IMR-90 (cell line): ENCODE results near the gene C10orf67. TPM values are rescaled to one million over a fixed set of nuclear protein-coding genes. Genes with fewer than 3 reads are reported as not detected.

Source experiments
- ATAC-seq: fragments of 200-7000 bp; cut with Tn5 transposase; 2 replicates; pipeline ENCODE4 v1.9.1; 2020; ENCODE audit warnings: low read depth, mild to moderate bottlenecking, moderate library complexity
- BruUV-seq: library from RNA; stranded (reverse); fragments of 400-500 nt; replicated peaks from 2 replicates; lab custom pipeline; 2021; lab: Mats Ljungman, UMichigan
- CTCF ChIA-PET: fragments of 300-600 bp; formaldehyde crosslinking; extraction: SDS; loops from one replicate; lab custom pipeline; 2021; ENCODE audit warnings: antibody characterized with exemption; lab: Yijun Ruan, JAX
- POLR2A ChIA-PET: fragments of 300-600 bp; sonication (Branson Sonifier 250); formaldehyde crosslinking; loops from one replicate; lab custom pipeline; 2022; ENCODE audit warnings: antibody characterized with exemption; ENCODE audit not compliant: unreplicated experiment; lab: Charles Lee
- DNase-seq: peaks from one replicate; pipeline ENCODE4 v3.0.0; 2013
- H2AFZ ChIP-seq: replicated peaks from 2 replicates; pipeline ENCODE3; 2013; ENCODE audit warnings: low read length, mild to moderate bottlenecking; ENCODE audit not compliant: poor library complexity
- H2AK5ac ChIP-seq: 2 replicates; pipeline ENCODE4 v1.6.1; 2013; ENCODE audit warnings: low read depth, low read length, inconsistent platforms
- H2AK9ac ChIP-seq: replicated peaks from 2 replicates; pipeline ENCODE3; 2013; ENCODE audit warnings: mild to moderate bottlenecking, low read depth, low read length, moderate library complexity; ENCODE audit not compliant: poor library complexity
- H2BK120ac ChIP-seq: 2 replicates; pipeline ENCODE4 v1.6.1; 2013; ENCODE audit warnings: low read depth, low read length, inconsistent platforms
- H2BK15ac ChIP-seq: 3 replicates; pipeline ENCODE4 v1.6.1; 2013; ENCODE audit warnings: low read depth, low read length, inconsistent platforms
- H2BK20ac ChIP-seq: 2 replicates; pipeline ENCODE4 v1.6.1; 2013; ENCODE audit warnings: low read depth, mild to moderate bottlenecking, inconsistent platforms, low read length, moderate library complexity
- H2BK5ac ChIP-seq: 2 replicates; pipeline ENCODE4 v1.6.1; 2013; ENCODE audit warnings: mild to moderate bottlenecking, low read depth, low read length, inconsistent platforms; ENCODE audit not compliant: poor library complexity, severe bottlenecking
- H3K14ac ChIP-seq: replicated peaks from 2 replicates; pipeline ENCODE4 v1.6.1; 2013; ENCODE audit warnings: low read depth, low read length, inconsistent platforms
- H3K18ac ChIP-seq: 2 replicates; pipeline ENCODE4 v1.6.1; 2013; ENCODE audit warnings: low read depth, low read length, control low read depth
- H3K23ac ChIP-seq: 2 replicates; pipeline ENCODE4 v1.6.1; 2013; ENCODE audit warnings: low read depth, low read length, inconsistent platforms
- H3K27ac ChIP-seq: 2 replicates; pipeline ENCODE4 v1.5.1; 2013; ENCODE audit warnings: mild to moderate bottlenecking, control low read depth, low read length; ENCODE audit not compliant: insufficient read depth
- H3K27me3 ChIP-seq: 2 replicates; pipeline ENCODE4 v1.6.1; 2013; ENCODE audit warnings: low read length; ENCODE audit not compliant: control insufficient read depth, insufficient read depth
- H3K36me3 ChIP-seq: 2 replicates; pipeline ENCODE4 v1.6.1; 2013; ENCODE audit warnings: low read length, mixed read lengths; ENCODE audit not compliant: control insufficient read depth, insufficient read depth
- H3K4ac ChIP-seq: 2 replicates; pipeline ENCODE4 v1.6.1; 2013; ENCODE audit warnings: low read depth, low read length, inconsistent platforms
- H3K4me1 ChIP-seq: 2 replicates; pipeline ENCODE4 v1.6.1; 2013; ENCODE audit warnings: low read length, mixed read lengths; ENCODE audit not compliant: control insufficient read depth, insufficient read depth
- H3K4me2 ChIP-seq: 2 replicates; pipeline ENCODE4 v1.6.1; 2013; ENCODE audit warnings: low read depth, mild to moderate bottlenecking, control low read depth, low read length, moderate library complexity
- H3K4me3 ChIP-seq: 2 replicates; pipeline ENCODE4 v1.5.1; 2013; ENCODE audit warnings: low read depth, mild to moderate bottlenecking, control low read depth, low read length, moderate library complexity; ENCODE audit not compliant: insufficient read depth
- H3K56ac ChIP-seq: 2 replicates; pipeline ENCODE4 v1.6.1; 2013; ENCODE audit warnings: low read length, inconsistent platforms; ENCODE audit not compliant: insufficient read depth; ENCODE audit errors: extremely low read depth
- H3K79me1 ChIP-seq, 2 experiments: 2 replicates each; pipeline ENCODE4 v1.6.1; 2013; ENCODE audit warnings: low read length in 2 of 2, inconsistent platforms in 1 of 2, low read depth in 1 of 2
- H3K9ac ChIP-seq: 2 replicates; pipeline ENCODE4 v1.6.1; 2013; ENCODE audit warnings: low read depth, low read length, control low read depth
- H3K9me1 ChIP-seq: 2 replicates; pipeline ENCODE4 v1.6.1; 2013; ENCODE audit warnings: low read length, inconsistent platforms; ENCODE audit not compliant: insufficient read depth
- H3K9me3 ChIP-seq: 2 replicates; pipeline ENCODE4 v1.6.1; 2013; ENCODE audit warnings: low read length; ENCODE audit not compliant: control insufficient read depth, insufficient read depth
- H4K20me1 ChIP-seq: 2 replicates; pipeline ENCODE4 v1.6.1; 2013; ENCODE audit warnings: low read length, inconsistent platforms; ENCODE audit not compliant: insufficient read depth
- H4K5ac ChIP-seq: 2 replicates; pipeline ENCODE4 v1.6.1; 2013; ENCODE audit warnings: mild to moderate bottlenecking, low read depth, low read length, control low read depth
- H4K8ac ChIP-seq, 2 experiments: 2 replicates each; pipeline ENCODE4 v1.6.1; 2013; ENCODE audit warnings: low read depth in 2 of 2, low read length in 2 of 2, control low read depth in 1 of 2, inconsistent platforms in 1 of 2
- H4K91ac ChIP-seq: 2 replicates; pipeline ENCODE4 v1.6.1; 2013; ENCODE audit warnings: low read depth, low read length, inconsistent platforms; ENCODE audit not compliant: insufficient read depth
- CEBPB ChIP-seq: IDR thresholded peaks from 2 replicates; pipeline ENCODE4 v1.6.1; 2012; ENCODE audit warnings: low read depth, low read length, improper control_type of control experiment
- FOS ChIP-seq: fragments of 150-350 bp; IDR thresholded peaks from 2 replicates; pipeline ENCODE4 v1.6.1; 2016; ENCODE audit warnings: low read depth, low read length
- MAFK ChIP-seq: IDR thresholded peaks from 2 replicates; pipeline ENCODE4 v1.6.1; 2012; ENCODE audit warnings: low read depth, low read length, improper control_type of control experiment
- MAZ ChIP-seq: IDR thresholded peaks from 2 replicates; pipeline ENCODE4 v1.6.1; 2012; ENCODE audit warnings: low read depth, mild to moderate bottlenecking, low read length, improper control_type of control experiment, moderate library complexity, borderline replicate concordance
- NFE2L2 ChIP-seq: fragments of 150-350 bp; IDR thresholded peaks from 2 replicates; pipeline ENCODE4 v1.6.1; 2016; ENCODE audit warnings: low read depth, mild to moderate bottlenecking, low read length
- POLR2A ChIP-seq: IDR thresholded peaks from 2 replicates; pipeline ENCODE4 v1.6.1; 2012; ENCODE audit warnings: mild to moderate bottlenecking, low read depth, low read length
- RAD21 ChIP-seq: IDR thresholded peaks from 2 replicates; pipeline ENCODE4 v1.6.1; 2012; ENCODE audit warnings: low read length, improper control_type of control experiment
- RFX5 ChIP-seq: IDR thresholded peaks from 2 replicates; pipeline ENCODE4 v1.8.0; 2012; ENCODE audit warnings: low read depth, mild to moderate bottlenecking, low read length, moderate library complexity
- SMC3 ChIP-seq: fragments of 150-350 bp; IDR thresholded peaks from 2 replicates; pipeline ENCODE4 v1.6.1; 2016; ENCODE audit warnings: low read depth, mild to moderate bottlenecking, antibody characterized with exemption, low read length, moderate library complexity
- USF2 ChIP-seq: fragments of 150-350 bp; IDR thresholded peaks from 2 replicates; pipeline ENCODE4 v1.6.1; 2017; ENCODE audit warnings: mild to moderate bottlenecking, antibody characterized with exemption, low read length, low read depth
- WGBS, 2 experiments: methylation state at CpG; one replicate each; pipeline versions ENCODE4 v1.1.5 to v1.1.7; 2013; ENCODE audit warnings: missing lambda C conversion rate in 2 of 2; ENCODE audit not compliant: insufficient read length in 1 of 2; ENCODE audit errors: extremely low coverage in 2 of 2; 5-methylcytosine and 5-hydroxymethylcytosine counted together
- dilution Hi-C: fragments of 300-500 bp; cut with HindIII; formaldehyde crosslinking; loops from one replicate; pipeline ENCODE4 v1.14.3; 2018; ENCODE audit warnings: low sequenced_read_pairs; ENCODE audit not compliant: unreplicated experiment
- in situ Hi-C: fragments of 300-500 bp; cut with MboI; formaldehyde crosslinking; loops from 3 replicates; pipeline ENCODE4 v1.14.3; 2019; ENCODE audit warnings: low sequenced_read_pairs, inconsistent platforms, mixed read lengths
- intact Hi-C: fragments of 100-400 bp; cut with micrococcal nuclease; formaldehyde crosslinking; loops from 2 replicates; pipeline ENCODE4 v1.10.0; 2022
- polyA plus RNA-seq, 3 experiments: library from polyadenylated mRNA; depleted of rRNA; stranded (reverse); fragments of >200 nt; gene quantifications; 2 replicates each; pipeline ENCODE4 v1.2.3, GENCODE V29; 2012; ENCODE audit warnings: low replicate concordance in 1 of 3
- total RNA-seq: library from RNA; depleted of rRNA; stranded (reverse); fragments of >200 nt; gene quantifications from 2 replicates; pipeline ENCODE4 v1.2.3, GENCODE V29; 2012

Gene C10orf67
- total and polyA plus RNA-seq, 2 of the 4 experiments (the other 2 are of a cell fraction) = 0.15 to 0.18 TPM

DNA sequence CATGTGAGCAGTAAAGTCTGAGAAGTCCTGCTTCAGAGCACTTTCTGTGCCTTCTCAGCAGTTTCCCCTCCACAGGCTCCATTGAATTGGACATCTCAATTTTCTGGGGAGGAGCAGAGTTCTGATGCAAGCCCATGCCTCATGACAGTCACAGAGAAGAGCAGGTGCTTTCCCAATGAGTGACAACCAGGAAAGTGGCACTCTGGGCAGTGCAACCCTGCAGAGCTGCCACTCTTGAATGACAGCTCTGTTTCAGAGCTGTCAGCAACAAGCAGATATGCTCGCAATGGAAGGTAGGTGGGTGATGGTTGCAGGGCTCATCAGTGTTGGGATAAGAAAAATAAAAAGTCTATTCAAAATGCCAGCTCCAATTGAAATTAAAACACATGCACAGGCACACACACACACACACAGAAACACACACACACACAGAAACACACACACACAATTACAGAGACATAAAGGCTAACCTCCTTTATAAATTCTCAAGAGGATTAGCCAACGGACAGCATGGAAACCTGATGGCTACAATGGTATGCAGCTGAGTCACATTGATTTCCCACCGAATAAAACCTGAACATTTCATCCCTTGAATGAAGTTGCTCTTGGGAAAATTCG, 50.5 kb downstream of the C10orf67 start:
- no peak overlapping the region for H2BK20ac ChIP-seq
- DNase-seq (no peak), ATAC-seq (no peak)
- intact Hi-C loops = loop anchor here (1.0 kb wide), 3 partner anchors 136 to 409 kb away; no protein-coding TSS in a partner anchor
- no peak overlapping the region for H2AK9ac ChIP-seq
- no peak overlapping the region for H4K91ac ChIP-seq
- no peak overlapping the region for H3K27ac ChIP-seq
- ChIA-PET POLR2A (no interaction called here), CTCF (interaction anchor here (0.6 to 2.1 kb wide), 5 partner anchors 9 to 1225 kb away, joined by 3 to 8 read pairs (median 5); no protein-coding TSS in a partner anchor)
- H3K36me3 ChIP-seq = no peaks in the 10 kb centered on the region
- no peaks in the 10 kb centered on the region for H3K4me1 ChIP-seq
- H2BK15ac ChIP-seq = no peak overlapping the region
- no TSS peak for BruUV-seq
- dilution Hi-C loops = no loop called here
- no peaks in the 10 kb centered on the region for H3K9me1 ChIP-seq
- in situ Hi-C loops = no loop called here
- no peak overlapping the region for H3K4me2 ChIP-seq
- no peak overlapping the region for H3K18ac ChIP-seq
- H3K56ac ChIP-seq = no peak overlapping the region
- TF ChIP-seq FOS (no peak), MAZ (no peak), NFE2L2 (no peak), RAD21 (no peak), MAFK (no peak), RFX5 (no peak), CEBPB (no peak), SMC3 (no peak), USF2 (no peak), POLR2A (no peak)
- no peak overlapping the region for H2BK120ac ChIP-seq
- H3K9me3 ChIP-seq = no peaks in the 10 kb centered on the region
- H4K8ac ChIP-seq = no peak overlapping the region
- no peaks in the 10 kb centered on the region for H3K79me1 ChIP-seq
- no peak overlapping the region for H2BK5ac ChIP-seq
- H3K23ac ChIP-seq = no peak overlapping the region
- no peak overlapping the region for H4K5ac ChIP-seq
- H3K27me3 ChIP-seq = peaks cover 7% of the 10 kb centered on the region
- no peak overlapping the region for H3K4me3 ChIP-seq
- H3K4ac ChIP-seq = no peak overlapping the region
- no CpG with 5 or more reads among the region's 4 CpGs for WGBS, 2 experiments
- no peak overlapping the region for H2AK5ac ChIP-seq
- H3K14ac ChIP-seq = no peak overlapping the region
- no peaks in the 10 kb centered on the region for H4K20me1 ChIP-seq
- no peak overlapping the region for H2AFZ ChIP-seq
- H3K9ac ChIP-seq = no peak overlapping the region
